ENCODE results near the gene SPG11. TPM values are rescaled to one million over a fixed set of nuclear protein-coding genes. Genes with fewer than 3 reads are reported as not detected.

SPG11 gene
- total RNA-seq, 1 experiment from 2014 or later = 55.0 TPM

DNA sequence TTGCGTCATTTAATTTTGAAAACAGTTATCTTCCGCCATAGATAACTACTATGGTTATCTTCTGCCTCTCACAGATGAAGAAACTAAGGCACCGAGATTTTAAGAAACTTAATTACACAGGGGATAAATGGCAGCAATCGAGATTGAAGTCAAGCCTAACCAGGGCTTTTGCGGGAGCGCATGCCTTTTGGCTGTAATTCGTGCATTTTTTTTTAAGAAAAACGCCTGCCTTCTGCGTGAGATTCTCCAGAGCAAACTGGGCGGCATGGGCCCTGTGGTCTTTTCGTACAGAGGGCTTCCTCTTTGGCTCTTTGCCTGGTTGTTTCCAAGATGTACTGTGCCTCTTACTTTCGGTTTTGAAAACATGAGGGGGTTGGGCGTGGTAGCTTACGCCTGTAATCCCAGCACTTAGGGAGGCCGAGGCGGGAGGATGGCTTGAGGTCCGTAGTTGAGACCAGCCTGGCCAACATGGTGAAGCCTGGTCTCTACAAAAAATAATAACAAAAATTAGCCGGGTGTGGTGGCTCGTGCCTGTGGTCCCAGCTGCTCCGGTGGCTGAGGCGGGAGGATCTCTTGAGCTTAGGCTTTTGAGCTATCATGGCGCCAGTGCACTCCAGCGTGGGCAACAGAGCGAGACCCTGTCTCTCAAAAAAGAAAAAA is 49.0 kb upstream of the SPG11 start:
- Histone ChIP-seq H3K4me3 (ENCODE audit: low read depth in 2 of 2, low read length in 2 of 2) (peak overlapping the region; percentile 76 to 99), H3K36me3 (ENCODE audit: control insufficient read depth, insufficient read depth, low read length) (peaks cover 24% of the 10 kb centered on the region), H3K4me1 (ENCODE audit: control insufficient read depth, insufficient read depth, low read length) (peaks cover 25% of the 10 kb centered on the region), H3K9me3 (ENCODE audit: control insufficient read depth, insufficient read depth, low read depth, low read length) (no peaks in the 10 kb centered on the region), H3K27ac (ENCODE audit: low read length) (peak overlapping the region; percentile 94), H3K27me3 (ENCODE audit: control insufficient read depth, insufficient read depth, low read length) (no peaks in the 10 kb centered on the region)
- TF ChIP-seq, protein P1, sequence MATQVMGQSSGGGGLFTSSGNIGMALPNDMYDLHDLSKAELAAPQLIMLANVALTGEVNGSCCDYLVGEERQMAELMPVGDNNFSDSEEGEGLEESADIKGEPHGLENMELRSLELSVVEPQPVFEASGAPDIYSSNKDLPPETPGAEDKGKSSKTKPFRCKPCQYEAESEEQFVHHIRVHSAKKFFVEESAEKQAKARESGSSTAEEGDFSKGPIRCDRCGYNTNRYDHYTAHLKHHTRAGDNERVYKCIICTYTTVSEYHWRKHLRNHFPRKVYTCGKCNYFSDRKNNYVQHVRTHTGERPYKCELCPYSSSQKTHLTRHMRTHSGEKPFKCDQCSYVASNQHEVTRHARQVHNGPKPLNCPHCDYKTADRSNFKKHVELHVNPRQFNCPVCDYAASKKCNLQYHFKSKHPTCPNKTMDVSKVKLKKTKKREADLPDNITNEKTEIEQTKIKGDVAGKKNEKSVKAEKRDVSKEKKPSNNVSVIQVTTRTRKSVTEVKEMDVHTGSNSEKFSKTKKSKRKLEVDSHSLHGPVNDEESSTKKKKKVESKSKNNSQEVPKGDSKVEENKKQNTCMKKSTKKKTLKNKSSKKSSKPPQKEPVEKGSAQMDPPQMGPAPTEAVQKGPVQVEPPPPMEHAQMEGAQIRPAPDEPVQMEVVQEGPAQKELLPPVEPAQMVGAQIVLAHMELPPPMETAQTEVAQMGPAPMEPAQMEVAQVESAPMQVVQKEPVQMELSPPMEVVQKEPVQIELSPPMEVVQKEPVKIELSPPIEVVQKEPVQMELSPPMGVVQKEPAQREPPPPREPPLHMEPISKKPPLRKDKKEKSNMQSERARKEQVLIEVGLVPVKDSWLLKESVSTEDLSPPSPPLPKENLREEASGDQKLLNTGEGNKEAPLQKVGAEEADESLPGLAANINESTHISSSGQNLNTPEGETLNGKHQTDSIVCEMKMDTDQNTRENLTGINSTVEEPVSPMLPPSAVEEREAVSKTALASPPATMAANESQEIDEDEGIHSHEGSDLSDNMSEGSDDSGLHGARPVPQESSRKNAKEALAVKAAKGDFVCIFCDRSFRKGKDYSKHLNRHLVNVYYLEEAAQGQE (IDR thresholded peaks at IDR 0.05; ENCODE audit: insufficient read depth in 1 of 2, low read depth in 2 of 2, low read length in 1 of 2) = no peak
- no peak for TF ChIP-seq SIN3A (IDR thresholded peaks at IDR 0.05; ENCODE audit: borderline replicate concordance, insufficient read depth, low read depth, low read length)
- TF ChIP-seq, protein P2, sequence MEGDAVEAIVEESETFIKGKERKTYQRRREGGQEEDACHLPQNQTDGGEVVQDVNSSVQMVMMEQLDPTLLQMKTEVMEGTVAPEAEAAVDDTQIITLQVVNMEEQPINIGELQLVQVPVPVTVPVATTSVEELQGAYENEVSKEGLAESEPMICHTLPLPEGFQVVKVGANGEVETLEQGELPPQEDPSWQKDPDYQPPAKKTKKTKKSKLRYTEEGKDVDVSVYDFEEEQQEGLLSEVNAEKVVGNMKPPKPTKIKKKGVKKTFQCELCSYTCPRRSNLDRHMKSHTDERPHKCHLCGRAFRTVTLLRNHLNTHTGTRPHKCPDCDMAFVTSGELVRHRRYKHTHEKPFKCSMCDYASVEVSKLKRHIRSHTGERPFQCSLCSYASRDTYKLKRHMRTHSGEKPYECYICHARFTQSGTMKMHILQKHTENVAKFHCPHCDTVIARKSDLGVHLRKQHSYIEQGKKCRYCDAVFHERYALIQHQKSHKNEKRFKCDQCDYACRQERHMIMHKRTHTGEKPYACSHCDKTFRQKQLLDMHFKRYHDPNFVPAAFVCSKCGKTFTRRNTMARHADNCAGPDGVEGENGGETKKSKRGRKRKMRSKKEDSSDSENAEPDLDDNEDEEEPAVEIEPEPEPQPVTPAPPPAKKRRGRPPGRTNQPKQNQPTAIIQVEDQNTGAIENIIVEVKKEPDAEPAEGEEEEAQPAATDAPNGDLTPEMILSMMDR (IDR thresholded peaks at IDR 0.05) = no peak
- TF ChIP-seq POLR2AphosphoS5 (IDR thresholded peaks at IDR 0.05; ENCODE audit: low read depth, low read length) = no peak
- no peak for TF ChIP-seq TCF7L2 (IDR thresholded peaks at IDR 0.05; ENCODE audit: low read depth, low read length)
- ChIA-PET CTCF (interaction anchor here (0.6 to 2.8 kb wide), 5 partner anchors 9 to 50 kb away, joined by 3 to 44 read pairs (median 5); partner anchors contain the start of gene TRIM69), POLR2A (interaction anchor here (0.6 to 3.8 kb wide), 6 partner anchors 16 to 123 kb away, joined by 4 to 28 read pairs (median 6); partner anchors contain the start of gene SPG11)
- DNase-seq (ENCODE audit: low read depth, low spot score) (no peak), ATAC-seq (peak; percentile 42; the same call in 1 of the 2 replicates)
- intact Hi-C loops (cut with micrococcal nuclease; ENCODE audit: unreplicated experiment) (no loop called here), in situ Hi-C loops (cut with HindIII; ENCODE audit: low pct_unique_long_range_greater_than_20kb, low sequenced_read_pairs) (no loop called here)
- BruUV-seq (replicated peaks) = TSS peak; percentile 81

DNA sequence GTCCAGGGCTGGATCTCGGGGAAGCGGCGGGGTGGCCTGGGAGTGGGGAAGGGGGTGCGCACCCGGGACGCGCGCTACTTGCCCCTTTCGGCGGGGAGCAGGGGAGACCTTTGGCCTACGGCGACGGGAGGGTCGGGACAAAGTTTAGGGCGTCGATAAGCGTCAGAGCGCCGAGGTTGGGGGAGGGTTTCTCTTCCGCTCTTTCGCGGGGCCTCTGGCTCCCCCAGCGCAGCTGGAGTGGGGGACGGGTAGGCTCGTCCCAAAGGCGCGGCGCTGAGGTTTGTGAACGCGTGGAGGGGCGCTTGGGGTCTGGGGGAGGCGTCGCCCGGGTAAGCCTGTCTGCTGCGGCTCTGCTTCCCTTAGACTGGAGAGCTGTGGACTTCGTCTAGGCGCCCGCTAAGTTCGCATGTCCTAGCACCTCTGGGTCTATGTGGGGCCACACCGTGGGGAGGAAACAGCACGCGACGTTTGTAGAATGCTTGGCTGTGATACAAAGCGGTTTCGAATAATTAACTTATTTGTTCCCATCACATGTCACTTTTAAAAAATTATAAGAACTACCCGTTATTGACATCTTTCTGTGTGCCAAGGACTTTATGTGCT is 48.4 kb upstream of the SPG11 start:
- ChIA-PET POLR2A (interaction anchor here (0.6 to 3.8 kb wide), 2 partner anchors 17 to 26 kb away, joined by 6 to 28 read pairs; no protein-coding TSS in a partner anchor), CTCF (interaction anchor here (0.6 to 2.8 kb wide), 3 partner anchors 25 to 145 kb away, joined by 3 to 44 read pairs (median 4); partner anchors contain the start of genes SPG11 and TRIM69)
- BruUV-seq (replicated peaks) = no TSS peak
- H3K27me3 ChIP-seq (ENCODE audit: control insufficient read depth, insufficient read depth, low read length) = no peaks in the 10 kb centered on the region
- peaks cover 23% of the 10 kb centered on the region for H3K4me1 ChIP-seq (ENCODE audit: control insufficient read depth, insufficient read depth, low read length)
- peaks cover 19% of the 10 kb centered on the region for H3K36me3 ChIP-seq (ENCODE audit: control insufficient read depth, insufficient read depth, low read length)
- intact Hi-C loops (cut with micrococcal nuclease; ENCODE audit: unreplicated experiment) = no loop called here
- H3K4me3 ChIP-seq (ENCODE audit: low read depth in 2 of 2, low read length in 2 of 2) = peak overlapping the region; percentile 76 to 99
- no peak for TF ChIP-seq POLR2AphosphoS5 (IDR thresholded peaks at IDR 0.05; ENCODE audit: low read depth, low read length)
- TF ChIP-seq, protein P2 (IDR thresholded peaks at IDR 0.05) = no peak
- TF ChIP-seq, protein P1 (IDR thresholded peaks at IDR 0.05; ENCODE audit: insufficient read depth in 1 of 2, low read depth in 2 of 2, low read length in 1 of 2) = no peak
- TF ChIP-seq SIN3A (IDR thresholded peaks at IDR 0.05; ENCODE audit: borderline replicate concordance, insufficient read depth, low read depth, low read length) = no peak
- no peak for TF ChIP-seq TCF7L2 (IDR thresholded peaks at IDR 0.05; ENCODE audit: low read depth, low read length)
- in situ Hi-C loops (cut with HindIII; ENCODE audit: low pct_unique_long_range_greater_than_20kb, low sequenced_read_pairs) = no loop called here
- H3K27ac ChIP-seq (ENCODE audit: low read length) = peak overlapping the region; percentile 94
- DNase-seq (ENCODE audit: low read depth, low spot score) (no peak), ATAC-seq (peak; percentile 62)
- no peaks in the 10 kb centered on the region for H3K9me3 ChIP-seq (ENCODE audit: control insufficient read depth, insufficient read depth, low read depth, low read length)

All from Panc1 (cell line).